Measurements from ENCODE around the gene HOXC11. TPM values are rescaled to one million over a fixed set of nuclear protein-coding genes. Genes with fewer than 3 reads are reported as not detected.

The HOXC11 gene
- total RNA-seq, 1 experiment from 2014 or later: 1.1 TPM

- peak; percentile 47 for DNase-seq (ENCODE audit: low spot score)
Observed at GRCh38 chr12:53973236-53974042, 513 bp downstream of the HOXC11 start.

DNA sequence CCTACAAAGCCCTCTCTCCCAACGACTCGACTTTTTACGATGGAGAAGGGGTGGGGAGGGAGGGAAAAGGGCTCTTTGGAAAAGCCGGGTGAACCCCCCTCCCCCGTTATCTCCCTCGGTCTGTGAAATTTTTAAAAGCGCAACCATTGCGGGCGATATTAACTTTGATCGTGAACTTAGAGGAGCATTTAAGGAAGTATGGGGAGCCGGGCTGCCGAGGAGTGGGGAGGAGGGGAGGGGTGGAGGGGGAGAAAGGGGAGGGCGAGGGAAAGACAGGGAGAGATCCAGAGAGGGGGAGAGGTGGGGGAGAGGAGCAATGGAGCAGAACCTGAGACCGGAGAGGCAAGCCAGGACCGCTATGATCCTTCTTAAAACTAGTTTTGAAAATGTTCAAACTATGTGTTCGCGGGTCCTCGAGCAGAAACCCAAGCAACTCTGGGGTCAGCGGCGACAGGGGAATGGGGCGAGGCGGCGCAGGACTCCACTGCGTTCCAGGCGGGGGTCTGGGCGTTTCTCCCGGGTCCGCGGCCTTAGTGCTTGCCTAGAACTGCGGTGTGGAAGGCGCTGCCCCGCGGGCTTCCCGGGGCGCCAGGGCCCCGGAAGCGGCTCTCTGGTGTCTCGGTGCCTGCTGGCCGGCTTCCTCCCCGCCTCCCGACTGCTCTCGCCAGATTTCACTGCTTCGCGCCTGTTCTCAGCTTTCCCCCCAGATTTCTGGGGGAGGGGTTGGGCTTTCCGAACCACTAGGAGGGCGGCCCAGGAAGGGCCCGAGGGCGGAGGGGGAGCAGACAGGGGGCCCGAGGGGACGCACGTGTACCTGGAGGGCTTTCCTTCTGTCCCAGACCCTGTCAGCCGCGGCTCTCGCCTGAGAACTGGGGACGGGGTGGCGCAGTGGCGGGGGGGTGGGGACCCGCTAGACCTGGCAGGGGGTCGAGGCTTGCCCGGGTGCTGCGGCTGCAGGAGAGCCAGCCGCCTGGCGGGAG, 1.4 kb downstream of the HOXC11 start, which contains the start of gene HOTAIR:
Gene HOTAIR (minus strand): TSS at position 871 of the 980 bp plus-strand sequence.
- peak; percentile 48 for DNase-seq (ENCODE audit: low spot score)

DNA sequence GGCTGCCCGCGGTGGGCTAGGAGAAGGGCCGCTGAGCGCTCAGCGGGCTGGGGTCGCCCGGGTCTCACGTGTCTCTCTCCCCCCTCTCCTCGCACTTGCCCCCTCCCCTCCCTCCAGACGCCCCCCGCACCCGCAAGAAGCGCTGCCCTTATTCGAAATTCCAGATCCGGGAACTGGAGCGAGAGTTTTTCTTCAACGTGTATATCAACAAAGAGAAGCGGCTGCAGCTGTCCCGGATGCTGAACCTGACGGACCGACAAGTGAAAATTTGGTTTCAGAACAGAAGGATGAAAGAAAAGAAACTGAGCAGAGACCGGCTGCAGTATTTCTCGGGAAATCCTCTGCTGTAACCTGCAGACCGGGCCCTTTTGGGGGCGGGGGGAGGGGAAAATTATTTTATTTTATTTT, 2.1 kb downstream of the HOXC11 start:
- DNase-seq (ENCODE audit: low spot score): no peak

- DNase-seq (ENCODE audit: low spot score): no peak
Observed at GRCh38 chr12:53975479-53976152, 2.7 kb downstream of the HOXC11 start.

- DNase-seq (ENCODE audit: low spot score): no peak
Observed at GRCh38 chr12:53976172-53976822, 3.4 kb downstream of the HOXC11 start.

DNA sequence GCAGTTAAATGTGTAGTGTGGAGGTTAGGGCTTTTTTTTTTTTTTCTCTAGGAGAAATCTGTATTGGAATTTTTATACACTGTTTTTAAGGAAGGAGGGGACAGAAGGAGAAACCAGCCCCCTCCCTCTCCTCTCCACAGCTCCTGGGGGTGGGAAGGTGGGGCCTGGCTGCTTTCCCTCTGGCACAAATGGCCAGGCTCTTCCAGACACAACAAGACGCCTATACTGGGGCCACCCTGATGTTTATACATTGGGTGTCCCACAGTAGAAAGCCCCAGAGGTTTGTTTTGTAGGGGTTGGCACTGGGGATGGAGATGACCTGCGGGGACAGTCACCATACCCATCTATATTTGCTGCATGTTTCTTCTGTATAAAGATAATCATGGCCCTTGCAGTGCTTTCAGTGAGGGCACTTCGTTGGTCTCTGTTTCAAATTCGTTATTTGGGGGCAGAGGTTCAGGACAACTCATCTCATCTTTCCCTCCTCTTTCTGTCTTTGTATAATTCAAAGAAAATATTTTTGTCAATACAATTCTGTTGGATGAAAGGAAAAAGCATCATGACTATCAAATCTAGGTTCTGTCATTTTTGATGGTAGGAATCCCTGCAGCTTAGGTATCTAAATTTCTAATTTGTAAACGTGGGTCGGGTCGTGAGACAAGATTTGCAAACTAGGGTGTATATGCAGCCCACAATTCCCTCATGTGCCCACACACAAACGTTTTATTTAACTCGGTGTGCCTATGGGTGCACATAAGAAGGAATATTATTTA, 4.1 kb downstream of the HOXC11 start:
- no peak for DNase-seq (ENCODE audit: low spot score)

GRCh38 chr12:53977596-53978445, 4.9 kb downstream of the HOXC11 start:
- DNase-seq (ENCODE audit: low spot score): no peak

DNA sequence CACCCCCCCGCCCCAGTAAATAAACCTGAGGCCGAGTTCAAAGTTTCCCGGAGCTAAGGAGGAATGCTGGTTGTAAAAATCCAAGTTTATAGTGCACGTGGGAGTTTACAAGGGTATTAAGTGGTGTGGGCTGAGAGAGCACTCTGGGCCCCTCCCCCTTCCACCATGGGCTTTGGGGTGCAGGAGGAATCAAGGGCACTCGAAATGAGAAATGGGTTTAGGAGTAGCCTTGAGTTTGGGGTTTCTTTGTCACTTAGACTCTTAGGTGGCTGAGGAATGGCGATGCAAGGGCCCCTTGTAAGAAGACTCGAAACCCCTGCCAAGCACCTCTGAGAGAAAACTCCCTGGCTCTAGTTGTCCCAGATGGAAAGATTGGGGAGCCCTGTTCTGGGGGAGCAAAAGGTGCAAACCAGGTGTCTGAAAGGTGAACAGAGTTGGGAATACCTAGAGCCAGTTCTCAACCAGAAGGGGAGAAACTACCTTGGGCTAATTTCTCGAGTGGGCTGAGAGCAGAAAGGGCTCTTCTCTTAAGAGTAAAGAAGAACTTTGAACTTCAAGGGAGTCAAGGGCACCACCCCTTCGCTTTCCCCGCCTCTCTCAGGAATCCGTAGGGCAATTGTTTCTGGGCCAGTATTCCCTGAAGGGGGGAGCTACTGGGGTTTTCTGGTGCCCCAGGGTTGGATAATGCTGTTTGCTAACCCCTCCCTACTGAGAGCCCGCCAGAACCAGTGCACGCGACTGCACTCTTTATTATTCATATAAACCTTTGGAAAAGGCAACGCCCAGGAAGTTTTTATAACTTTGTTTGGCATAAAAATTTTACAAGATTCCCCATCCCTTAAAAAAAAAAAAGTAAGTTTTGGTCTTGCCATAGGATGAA, 5.8 kb downstream of the HOXC11 start:
- no peak for DNase-seq (ENCODE audit: low spot score)

DNA sequence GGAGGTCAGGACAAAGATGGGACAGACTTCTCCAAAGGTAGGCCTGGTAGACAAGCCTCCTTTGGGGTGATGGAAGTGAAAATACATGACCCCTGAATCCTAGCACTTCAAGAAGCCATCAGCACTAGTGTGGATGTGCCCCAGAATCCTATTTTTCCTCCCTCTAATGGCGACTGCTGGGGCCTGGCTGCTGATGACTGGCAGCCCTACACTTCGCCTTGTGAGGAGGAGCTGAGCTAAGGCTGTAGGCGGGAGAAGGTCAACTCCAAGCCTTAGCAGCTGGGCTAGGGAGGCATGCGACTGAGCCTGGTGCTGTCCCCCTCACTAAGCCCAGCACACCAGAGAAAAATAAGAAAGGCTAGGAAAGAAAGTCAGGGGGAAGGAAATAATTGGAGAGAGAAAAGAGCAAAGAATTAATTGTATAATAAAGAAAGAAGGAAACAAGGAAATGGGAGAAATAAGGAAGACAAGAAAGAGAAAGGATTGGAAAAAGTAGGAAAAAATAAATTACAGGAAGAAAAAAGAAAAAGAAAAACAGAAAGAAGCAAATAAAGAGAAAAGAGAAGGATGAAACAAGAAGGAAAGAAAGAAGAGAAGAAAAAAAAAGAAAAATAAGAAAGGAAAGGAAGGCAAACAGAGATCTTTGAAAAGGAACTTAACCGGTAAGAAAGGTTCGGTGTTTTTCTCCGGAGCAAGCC, 7.3 kb downstream of the HOXC11 start:
- no peak for DNase-seq (ENCODE audit: low spot score)

DNA sequence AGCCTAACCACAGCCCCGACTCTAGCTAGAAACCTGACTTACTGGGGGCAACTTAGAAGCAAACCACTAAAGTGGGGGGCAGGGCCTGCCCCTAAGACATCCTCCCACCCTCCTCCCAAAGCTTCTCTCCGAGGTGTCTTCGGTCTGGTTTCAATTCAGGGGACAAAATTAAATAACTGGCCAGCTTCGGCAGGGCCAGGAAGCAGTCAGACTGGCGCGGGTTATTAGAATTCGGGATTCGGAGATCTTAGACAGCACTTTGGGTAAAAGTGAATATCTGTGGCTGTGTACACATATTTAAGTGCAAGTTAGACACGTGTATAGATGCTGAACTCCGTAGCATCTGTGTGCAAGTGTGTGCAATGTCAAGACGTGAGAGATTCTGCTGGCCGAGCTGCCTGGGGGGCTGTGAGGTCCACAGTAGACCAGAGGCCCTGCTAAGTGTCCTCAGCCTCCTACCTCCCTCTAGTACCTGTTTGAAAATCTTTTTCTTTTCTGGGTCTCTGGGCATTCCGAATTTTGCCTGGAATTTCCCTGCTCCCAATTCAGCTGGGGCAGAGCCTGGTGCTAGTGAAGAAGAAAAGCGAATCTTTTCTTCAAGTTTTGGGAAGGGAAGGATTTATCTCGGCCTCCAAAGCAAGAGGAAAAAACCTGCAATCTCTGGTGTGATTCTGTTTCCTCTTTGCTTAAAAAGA, 8.0 kb downstream of the HOXC11 start:
- no peak for DNase-seq (ENCODE audit: low spot score)

GRCh38 chr12:53981634-53982565, 9.0 kb downstream of the HOXC11 start:
- no peak for DNase-seq (ENCODE audit: low spot score)

DNA sequence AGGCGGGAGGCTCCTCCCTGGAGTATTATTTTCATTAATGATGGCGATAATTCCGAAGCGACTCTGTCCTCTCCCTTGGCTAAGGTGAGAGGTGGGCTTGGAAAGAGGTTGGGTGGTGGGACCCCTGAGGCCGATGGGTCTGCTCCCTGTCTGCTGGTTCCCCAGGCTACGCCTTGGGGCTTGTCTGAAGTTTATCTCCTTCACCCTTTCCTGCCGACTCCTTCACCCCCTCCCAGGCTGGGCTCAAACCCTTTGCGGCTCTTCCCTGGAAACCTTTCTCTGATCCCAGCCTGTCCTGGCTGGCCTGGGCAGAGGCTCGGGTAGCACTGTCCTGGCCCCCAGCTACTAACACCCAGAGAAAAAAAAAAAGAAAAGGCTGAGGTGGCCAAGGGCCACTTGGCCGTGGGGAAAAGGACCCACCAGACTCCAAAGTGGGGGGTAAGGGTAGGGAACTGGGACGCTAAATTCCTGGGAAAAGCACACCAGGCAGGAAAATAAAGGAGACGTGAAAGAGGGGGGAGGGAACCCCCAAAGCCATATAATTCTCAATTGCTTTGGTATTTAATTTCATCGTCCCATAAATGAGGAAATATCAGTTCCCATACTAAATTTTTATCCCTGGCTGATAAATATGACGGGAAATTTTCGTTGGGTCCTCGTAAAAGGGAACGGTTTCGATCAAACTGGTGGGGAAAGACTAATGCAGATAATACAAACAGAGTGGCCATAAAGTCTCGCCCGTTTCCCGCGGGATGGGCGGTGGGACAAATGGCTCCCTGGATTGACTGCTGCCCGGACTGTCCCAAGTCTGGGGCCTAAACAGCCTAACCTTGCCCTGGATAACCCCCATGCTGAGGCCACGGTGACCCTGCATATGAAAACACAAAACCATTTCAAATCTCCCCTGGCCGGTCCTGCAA, 10.0 kb downstream of the HOXC11 start:
- no peak for DNase-seq (ENCODE audit: low spot score)

GRCh38 chr12:53983568-53983949, 10.6 kb downstream of the HOXC11 start:
- no peak for DNase-seq (ENCODE audit: low spot score)

DNA sequence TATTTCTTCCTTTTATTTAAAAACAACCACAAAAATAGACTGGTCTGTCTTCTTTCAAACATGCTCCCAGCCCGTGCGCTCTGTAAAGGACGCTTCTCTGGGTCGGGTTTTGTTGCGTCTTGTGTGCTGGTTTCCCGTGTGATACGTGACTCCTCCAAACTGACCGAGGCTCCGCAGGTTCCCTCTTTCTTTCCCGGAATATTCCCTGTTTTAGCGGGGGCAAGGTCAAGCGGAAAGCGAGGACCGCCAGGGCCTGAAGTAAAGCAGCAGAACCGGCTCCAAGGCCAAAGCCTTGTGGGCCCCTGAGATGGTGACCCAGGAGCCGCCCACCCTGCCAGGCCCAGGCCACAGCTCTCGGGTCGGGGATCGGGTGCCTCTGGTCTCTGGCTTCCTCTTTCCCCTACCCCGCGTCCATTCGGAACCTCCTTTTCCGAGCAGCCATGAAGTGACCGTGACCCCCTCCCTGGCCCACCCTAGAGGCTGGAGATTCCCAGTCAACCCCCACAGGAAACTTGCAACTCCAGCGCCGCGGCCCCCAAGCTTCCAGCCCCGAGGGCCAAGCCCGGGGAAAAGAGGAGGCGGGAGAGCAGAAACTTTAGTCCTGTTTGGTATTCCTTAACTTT, 11.1 kb downstream of the HOXC11 start:
- no peak for DNase-seq (ENCODE audit: low spot score)

All from H4 (cell line).